Esophagus squamous epithelium (tissue), 5 donors: ENCODE measurements around the gene MOV10L1. TPM values are rescaled to one million over a fixed set of nuclear protein-coding genes. Genes with fewer than 3 reads are reported as not detected.

ENCODE experiments used
- DNase-seq: peaks from one replicate; lab custom pipeline; 2025; lab: John Stamatoyannopoulos, UW
- H3K27ac ChIP-seq, 4 donors: fragments of 200-600 bp; sonication (generic); one replicate each; pipeline ENCODE4 v1.5.1; 2016 to 2019; ENCODE audit warnings: mild to moderate bottlenecking in 1 of 4
- H3K27me3 ChIP-seq, 4 donors: fragments of 200-600 bp; sonication (generic); 1 replicate in 3 of 4; 2 replicates in 1 of 4; pipeline versions ENCODE4 v1.5.1 to v1.6.0; 2017 to 2021; ENCODE audit warnings: antibody characterized with exemption in 1 of 4
- H3K36me3 ChIP-seq, 3 donors: fragments of 200-600 bp; sonication (generic); one replicate each; pipeline ENCODE4 v1.5.1; 2016 to 2019
- H3K4me1 ChIP-seq, 3 donors: fragments of 200-600 bp; sonication (generic); one replicate each; pipeline ENCODE4 v1.5.1; 2017 to 2019
- H3K4me3 ChIP-seq, 4 donors: fragments of 200-600 bp; sonication (generic); 1 replicate in 3 of 4; 2 replicates in 1 of 4; pipeline ENCODE4 v1.5.1; 2016 to 2019; ENCODE audit warnings: mild to moderate bottlenecking in 2 of 4, moderate library complexity in 1 of 4
- H3K9me3 ChIP-seq, 3 donors: fragments of 200-600 bp; sonication (generic); one replicate each; pipeline ENCODE4 v1.5.1; 2016 to 2019
- POLR2A ChIP-seq, 4 donors: fragments of 450-650 bp; IDR thresholded peaks; one replicate each; pipeline ENCODE4 v1.6.1; 2017; ENCODE audit warnings: antibody characterized with exemption in 4 of 4, mild to moderate bottlenecking in 4 of 4, moderate library complexity in 3 of 4
- WGBS, 2 donors: methylation state at CpG; one replicate each; pipeline ENCODE4 v1.1.5; 2018; 5-methylcytosine and 5-hydroxymethylcytosine counted together
- intact Hi-C: fragments of 100-400 bp; cut with DNase I; formaldehyde crosslinking; loops from one replicate; pipeline ENCODE4 v1.15.0; 2022
- total RNA-seq, 4 donors: library from RNA; depleted of rRNA; stranded (reverse); fragments of >200 nt; gene quantifications; one replicate each; pipeline ENCODE4 v1.1.0, GENCODE V29; 2016
- TF ChIP-seq, protein P1 (sequence below), 6 experiments: fragments of 450-650 bp in 4 of 6; fragments of 200-600 bp in 2 of 6; sonication (generic) in 2 of 6; IDR thresholded peaks; one replicate each; pipeline ENCODE4 v1.5.1; 2016 to 2019; ENCODE audit warnings: antibody characterized with exemption in 6 of 6, mild to moderate bottlenecking in 4 of 6, moderate library complexity in 4 of 6
- donor health status: DM: yes; HTN: yes; CAD: no.

Gene MOV10L1
- total RNA-seq, 4 donors from 2014 or later: 0.06 to 0.57 (median 0.13) TPM; not detected in 1

DNA sequence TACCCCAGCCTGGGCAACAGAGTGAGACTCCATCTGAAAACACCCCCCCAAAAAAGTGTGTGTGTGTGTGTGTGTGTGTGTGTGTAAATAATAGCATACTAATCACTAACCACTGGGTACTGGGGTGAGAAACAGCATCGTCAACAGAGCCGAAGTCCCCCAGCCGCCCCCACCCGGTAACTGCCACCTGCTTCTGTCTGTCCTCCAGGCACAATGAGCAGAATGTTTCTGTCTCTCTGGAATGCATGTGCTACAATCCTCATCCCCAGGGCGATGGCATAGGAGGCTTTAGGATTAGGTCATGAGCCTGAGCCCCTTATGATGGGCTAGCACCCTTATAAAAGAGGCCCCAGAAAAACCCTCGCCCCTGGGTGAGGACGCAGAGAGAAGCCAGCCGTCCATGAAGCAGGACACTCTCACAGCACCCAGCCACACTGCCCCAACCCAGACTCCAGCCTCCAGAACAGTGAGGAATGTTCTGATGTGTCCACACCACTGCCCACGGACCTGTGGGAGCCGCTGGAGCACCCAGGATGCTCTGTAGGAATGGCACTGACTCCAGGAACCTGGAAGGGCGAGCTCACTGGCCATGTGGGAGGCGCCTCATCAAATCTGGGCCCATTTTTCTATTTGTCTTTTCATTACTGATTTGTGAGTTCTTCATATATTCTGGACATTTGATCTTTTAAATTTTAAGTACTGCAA lies 41.6 kb upstream of the MOV10L1 start:
- Histone ChIP-seq H3K27ac (no peak overlapping the region), H3K36me3 (no peaks in the 10 kb centered on the region), H3K27me3 (peaks cover 0 to 59% (median 2%) of the 10 kb centered on the region in 4 donors), H3K4me1 (no peaks in the 10 kb centered on the region), H3K9me3 (peaks cover 0 to 5% (median 0%) of the 10 kb centered on the region in 3 donors), H3K4me3 (no peak overlapping the region)
- intact Hi-C loops: no loop called here
- 78 to 83% methylated on average over 4 to 9 of the region's 12 CpGs for WGBS, 2 donors
- no peak for DNase-seq
- TF ChIP-seq POLR2A (IDR thresholded peaks at IDR 0.05): no peak
- TF ChIP-seq, protein P1, sequence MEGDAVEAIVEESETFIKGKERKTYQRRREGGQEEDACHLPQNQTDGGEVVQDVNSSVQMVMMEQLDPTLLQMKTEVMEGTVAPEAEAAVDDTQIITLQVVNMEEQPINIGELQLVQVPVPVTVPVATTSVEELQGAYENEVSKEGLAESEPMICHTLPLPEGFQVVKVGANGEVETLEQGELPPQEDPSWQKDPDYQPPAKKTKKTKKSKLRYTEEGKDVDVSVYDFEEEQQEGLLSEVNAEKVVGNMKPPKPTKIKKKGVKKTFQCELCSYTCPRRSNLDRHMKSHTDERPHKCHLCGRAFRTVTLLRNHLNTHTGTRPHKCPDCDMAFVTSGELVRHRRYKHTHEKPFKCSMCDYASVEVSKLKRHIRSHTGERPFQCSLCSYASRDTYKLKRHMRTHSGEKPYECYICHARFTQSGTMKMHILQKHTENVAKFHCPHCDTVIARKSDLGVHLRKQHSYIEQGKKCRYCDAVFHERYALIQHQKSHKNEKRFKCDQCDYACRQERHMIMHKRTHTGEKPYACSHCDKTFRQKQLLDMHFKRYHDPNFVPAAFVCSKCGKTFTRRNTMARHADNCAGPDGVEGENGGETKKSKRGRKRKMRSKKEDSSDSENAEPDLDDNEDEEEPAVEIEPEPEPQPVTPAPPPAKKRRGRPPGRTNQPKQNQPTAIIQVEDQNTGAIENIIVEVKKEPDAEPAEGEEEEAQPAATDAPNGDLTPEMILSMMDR (IDR thresholded peaks at IDR 0.05): no peak

DNA sequence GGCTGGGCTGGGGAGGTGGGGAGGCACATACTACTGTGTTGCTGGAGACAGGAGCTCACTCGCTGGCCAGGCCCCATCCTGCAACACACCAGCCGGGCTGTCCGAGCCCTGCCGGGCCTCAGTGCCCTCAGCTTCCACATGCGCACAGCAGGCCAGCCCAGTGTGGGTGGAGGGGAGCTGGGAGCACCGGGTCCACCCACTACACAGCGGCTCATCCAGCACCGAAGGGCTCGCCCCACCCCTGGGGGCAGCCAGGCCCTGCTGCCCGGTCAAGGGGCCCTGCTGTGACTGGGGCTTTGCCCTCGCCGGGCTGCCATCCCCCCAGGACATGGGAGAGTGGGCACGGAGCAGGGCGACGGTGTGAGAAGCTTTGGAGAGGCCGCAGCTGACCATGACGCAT lies 41.0 kb upstream of the MOV10L1 start:
- Histone ChIP-seq H3K9me3 (peaks cover 0 to 11% (median 0%) of the 10 kb centered on the region in 3 donors), H3K36me3 (no peaks in the 10 kb centered on the region), H3K4me3 (no peak overlapping the region), H3K27ac (no peak overlapping the region), H3K27me3 (peaks cover 0 to 53% (median 2%) of the 10 kb centered on the region in 4 donors), H3K4me1 (no peaks in the 10 kb centered on the region)
- intact Hi-C loops: no loop called here
- DNase-seq: no peak
- 75% methylated on average over 4 of the region's 17 CpGs; no CpG with 5 or more reads in 1 of the 2 donors for WGBS, 2 donors
- TF ChIP-seq, protein P1 (IDR thresholded peaks at IDR 0.05): no peak
- no peak for TF ChIP-seq POLR2A (IDR thresholded peaks at IDR 0.05)

DNA sequence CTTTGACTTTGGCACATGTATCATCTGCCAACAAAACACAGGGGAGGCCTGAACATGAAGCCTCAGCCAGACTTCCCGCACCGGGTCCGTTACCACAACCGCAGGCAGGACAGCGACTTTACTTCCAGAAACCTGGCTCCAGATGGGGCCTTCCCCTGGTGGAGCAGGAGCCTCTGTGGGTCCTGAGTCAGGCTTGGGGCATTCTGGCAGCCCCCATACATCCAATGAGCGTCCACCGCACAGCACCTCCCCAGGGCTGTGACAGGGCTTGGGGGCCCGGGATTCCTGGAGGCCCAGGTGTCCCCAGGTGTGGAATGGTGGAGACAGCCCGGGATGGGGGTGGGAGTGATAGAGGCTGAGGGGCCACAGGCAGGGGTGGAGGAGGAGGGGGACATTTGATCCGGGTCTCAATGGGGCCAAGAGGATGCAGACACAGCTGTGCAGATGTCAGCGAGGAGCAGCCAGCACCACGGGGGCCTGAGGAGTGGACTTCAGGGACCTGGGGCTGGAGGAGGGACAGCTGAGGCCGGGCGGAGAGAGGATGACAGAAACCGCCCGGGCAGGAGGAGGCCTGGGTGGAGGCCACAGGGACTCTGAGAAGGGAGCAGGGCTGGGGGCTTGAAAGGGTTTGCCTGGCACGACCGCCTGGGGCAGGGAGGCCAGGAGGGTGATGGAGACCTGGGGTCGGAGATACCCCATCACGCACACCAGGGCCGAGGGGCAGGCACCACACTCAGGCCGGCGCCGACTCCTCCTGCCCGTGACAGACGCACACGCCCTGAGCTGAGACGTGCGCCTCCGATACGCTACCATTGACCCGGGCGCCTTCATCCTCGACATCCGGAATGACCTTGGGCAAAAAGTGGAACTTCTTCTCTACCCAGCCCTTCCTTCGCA lies 40.3 kb upstream of the MOV10L1 start:
- Histone ChIP-seq H3K27ac (no peak overlapping the region), H3K36me3 (no peaks in the 10 kb centered on the region), H3K4me1 (no peaks in the 10 kb centered on the region), H3K4me3 (no peak overlapping the region), H3K9me3 (peaks cover 0 to 18% (median 0%) of the 10 kb centered on the region in 3 donors), H3K27me3 (peaks cover 0 to 52% (median 2%) of the 10 kb centered on the region in 4 donors)
- DNase-seq: no peak
- intact Hi-C loops: no loop called here
- WGBS, 2 donors: 84 to 86% methylated on average over 23 to 26 of the region's 36 CpGs
- TF ChIP-seq, protein P1 (IDR thresholded peaks at IDR 0.05): no peak
- no peak for TF ChIP-seq POLR2A (IDR thresholded peaks at IDR 0.05)

DNA sequence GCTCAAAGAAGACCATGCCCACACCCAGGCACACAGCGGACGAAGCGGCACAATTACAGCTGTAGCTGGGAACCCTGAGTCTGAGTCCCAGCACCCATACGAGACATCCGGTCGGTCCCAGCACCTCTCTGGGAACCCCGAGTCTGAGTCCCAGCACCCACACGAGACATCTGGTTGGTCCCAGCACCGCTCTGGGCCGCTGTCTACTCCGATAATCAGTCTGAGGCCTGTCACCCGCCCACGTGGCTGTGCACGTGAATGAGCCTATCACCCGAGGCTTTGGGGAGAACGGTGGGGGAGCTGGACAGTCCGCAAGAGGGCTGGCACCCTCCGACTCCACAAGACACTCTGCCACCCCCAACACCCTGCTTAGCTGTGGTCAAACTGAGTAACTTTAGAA lies 37.9 kb upstream of the MOV10L1 start:
- peaks cover 0 to 18% (median 0%) of the 10 kb centered on the region in 3 donors for H3K9me3 ChIP-seq
- H3K27ac ChIP-seq: no peak overlapping the region
- no peak for TF ChIP-seq POLR2A (IDR thresholded peaks at IDR 0.05)
- TF ChIP-seq, protein P1 (IDR thresholded peaks at IDR 0.05): no peak
- no peaks in the 10 kb centered on the region for H3K36me3 ChIP-seq
- H3K27me3 ChIP-seq: peaks cover 0 to 52% (median 0%) of the 10 kb centered on the region in 4 donors
- intact Hi-C loops: no loop called here
- no peak overlapping the region for H3K4me3 ChIP-seq
- 84% methylated on average over 18 of the region's 18 CpGs; no CpG with 5 or more reads in 1 of the 2 donors for WGBS, 2 donors
- H3K4me1 ChIP-seq: no peaks in the 10 kb centered on the region
- DNase-seq: no peak
